GM19455 (cell line): ENCODE results near the gene MYH9.
"Not testable (repeated sequence)": the region's sequence is repeated elsewhere in the genome, so short reads cannot be mapped to it uniquely, and the experiment has no call there.

ENCODE experiments used
- ATAC-seq: cut with Tn5 transposase; IDR thresholded peaks from one replicate; pipeline ENCODE4 v1.9.1; 2021; ENCODE audit not compliant: unreplicated experiment

Gene MYH9

DNA sequence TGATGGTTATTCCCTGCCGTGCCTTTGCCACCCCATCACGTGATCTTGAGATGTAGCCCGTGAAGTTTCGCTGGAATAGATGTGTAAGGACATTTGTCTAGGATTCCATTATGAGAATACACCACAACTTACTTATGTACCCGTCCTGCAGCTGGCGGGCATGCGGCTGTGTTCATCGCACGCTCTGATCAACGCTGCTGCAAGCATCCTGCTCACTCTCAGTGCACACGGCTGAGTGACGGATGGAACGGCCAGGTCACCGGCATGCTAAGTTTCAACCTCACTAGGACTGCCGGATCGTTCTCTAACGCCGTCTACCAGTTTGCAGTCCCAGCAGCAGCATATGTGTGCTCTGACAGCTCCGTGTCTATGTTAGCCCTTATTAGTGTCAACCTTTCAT is 90.2 kb downstream of the MYH9 start:
- no peak for ATAC-seq

DNA sequence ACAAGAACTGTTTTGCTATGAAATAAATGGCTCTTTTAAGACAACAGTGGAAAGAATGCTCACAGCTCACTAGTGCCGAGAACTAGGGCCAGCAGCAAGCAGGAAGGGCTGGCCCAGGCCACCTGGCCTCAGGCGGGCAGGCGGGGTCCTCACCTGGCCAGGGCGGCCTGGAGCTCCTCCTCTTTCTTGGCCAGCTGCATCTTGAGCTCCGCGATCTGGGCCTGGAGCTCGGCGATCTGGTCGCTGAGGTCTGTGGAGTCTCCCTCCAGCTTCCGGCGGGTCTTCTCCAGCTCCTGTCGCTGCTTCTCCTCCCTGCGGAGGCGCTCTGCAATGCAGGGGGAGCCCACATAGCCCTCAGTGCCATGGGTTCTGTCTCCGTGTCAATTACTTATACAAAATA is 91.1 kb downstream of the MYH9 start:
- no peak for ATAC-seq

DNA sequence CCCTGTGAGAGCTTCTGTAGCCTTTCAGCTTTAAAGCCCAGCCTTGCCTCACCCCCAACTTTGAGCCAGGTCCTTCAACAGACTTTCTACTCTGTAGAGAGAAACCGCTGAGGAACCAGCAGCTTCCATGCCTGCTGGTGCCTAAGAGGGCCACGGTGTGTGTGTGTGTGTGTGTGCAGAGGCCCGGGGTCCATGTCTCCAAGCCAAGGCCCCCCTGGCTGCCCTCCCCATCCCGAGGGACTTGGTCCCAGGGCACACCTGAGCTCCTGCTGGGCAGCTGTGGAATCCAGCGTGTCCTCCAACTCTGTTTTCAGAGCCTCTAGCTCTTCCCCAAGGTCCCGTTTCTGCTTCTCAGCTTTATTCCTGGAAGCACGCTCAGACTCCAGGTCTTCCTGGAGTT is 92.5 kb downstream of the MYH9 start:
- no peak for ATAC-seq

DNA sequence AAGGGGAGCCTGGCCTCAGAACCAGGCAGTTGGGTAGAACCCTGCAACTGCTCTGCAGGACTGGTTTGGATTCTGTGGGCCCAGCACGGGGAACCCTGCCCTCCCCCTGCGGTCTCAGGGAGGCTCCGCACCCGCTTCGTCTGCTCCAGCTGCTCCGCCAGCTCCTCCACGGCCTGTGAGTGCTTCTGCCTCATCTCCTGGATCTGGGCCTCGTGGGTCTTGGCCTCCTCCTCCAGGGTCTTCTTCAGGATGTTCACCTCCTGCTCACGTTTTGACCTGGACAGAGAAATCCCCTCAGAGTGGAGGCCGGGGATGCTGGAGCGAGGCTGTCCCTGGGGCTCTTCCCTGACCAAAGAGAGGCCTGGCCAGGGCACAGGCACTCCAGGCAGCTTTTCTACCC is 93.0 kb downstream of the MYH9 start:
- no peak for ATAC-seq

DNA sequence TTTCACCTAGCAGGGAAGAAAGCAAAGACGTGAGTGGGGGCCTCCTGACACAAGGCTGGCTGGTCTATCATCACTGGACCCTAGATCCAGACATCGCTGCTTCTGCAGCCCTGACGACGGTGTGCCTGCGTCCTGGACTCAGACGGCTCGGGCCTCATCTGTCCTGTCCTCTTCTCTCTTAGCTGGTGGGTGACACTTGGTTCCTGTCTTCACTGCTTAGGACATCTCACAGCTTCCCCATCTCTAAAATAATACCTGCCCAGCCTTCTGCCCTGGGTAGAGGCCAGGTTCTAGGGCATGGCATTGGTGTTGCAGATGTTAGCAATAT is 93.5 kb downstream of the MYH9 start:
- ATAC-seq: no peak

DNA sequence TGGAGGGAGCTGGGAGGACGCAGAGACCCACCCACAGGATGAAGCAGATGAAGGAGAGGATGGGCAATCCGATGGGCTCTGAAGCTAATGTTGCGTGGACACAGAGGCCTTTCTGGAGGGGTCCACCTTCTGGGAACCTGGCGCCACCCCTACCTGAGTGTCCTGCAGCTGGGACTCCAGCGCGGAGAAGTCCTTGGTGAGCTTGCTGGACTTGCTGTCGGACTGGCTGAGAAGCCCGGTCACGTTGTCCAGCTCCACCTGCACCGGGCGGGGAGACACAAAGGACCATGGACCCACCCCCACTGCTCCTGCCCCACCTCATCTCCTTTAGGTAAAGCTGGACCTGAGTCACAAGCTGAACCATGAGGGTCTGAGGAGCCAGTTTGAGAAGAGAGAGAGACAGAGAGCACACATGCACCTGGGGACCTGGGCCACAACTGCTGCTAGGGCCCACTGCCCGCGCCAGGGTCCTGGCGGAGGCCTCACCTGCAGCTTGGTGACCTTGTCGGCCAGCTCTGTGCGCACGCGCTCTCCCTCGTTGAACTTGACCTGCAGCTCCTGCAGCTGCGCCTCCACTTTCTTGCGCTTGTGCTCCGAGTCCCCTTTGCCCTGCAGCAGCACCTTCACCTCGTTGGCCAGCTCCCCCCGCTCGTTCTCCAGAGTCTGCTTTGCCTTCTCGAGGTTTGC is 94.0 kb downstream of the MYH9 start:
- no peak for ATAC-seq

DNA sequence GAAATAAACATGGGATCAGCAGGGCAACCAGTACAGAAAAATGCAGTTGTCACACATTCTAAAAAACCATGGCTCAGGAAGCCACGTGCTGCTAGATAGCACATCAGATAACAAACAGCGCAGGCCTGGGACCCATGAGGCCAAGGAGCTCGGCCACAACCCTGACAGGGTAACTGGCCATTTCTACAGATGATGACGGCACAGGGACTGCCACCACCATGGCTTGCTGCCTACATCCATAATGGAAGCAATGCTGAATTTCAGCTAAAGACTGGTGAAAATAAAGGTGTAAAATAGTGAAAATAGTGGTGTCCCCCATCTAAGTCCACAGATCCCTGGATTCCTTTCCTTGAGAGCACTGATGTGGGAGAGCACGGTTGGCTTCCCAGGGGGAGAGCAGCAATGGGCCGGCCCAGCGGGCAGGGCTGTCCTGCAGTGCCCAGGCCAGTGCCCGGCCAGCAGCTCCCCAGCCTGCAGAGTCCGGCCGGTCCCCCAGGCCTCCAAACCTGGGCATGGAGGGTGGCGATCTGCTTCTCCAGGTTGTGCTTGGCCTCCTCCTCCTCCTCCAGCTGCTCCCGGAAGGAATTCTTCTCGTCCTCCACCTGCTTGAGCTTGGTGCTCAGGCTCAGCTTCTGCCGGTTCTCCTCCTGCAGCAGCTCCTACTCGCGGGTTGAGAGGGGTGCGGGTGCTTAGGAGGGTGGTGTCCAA is 94.8 kb downstream of the MYH9 start:
- no peak for ATAC-seq

DNA sequence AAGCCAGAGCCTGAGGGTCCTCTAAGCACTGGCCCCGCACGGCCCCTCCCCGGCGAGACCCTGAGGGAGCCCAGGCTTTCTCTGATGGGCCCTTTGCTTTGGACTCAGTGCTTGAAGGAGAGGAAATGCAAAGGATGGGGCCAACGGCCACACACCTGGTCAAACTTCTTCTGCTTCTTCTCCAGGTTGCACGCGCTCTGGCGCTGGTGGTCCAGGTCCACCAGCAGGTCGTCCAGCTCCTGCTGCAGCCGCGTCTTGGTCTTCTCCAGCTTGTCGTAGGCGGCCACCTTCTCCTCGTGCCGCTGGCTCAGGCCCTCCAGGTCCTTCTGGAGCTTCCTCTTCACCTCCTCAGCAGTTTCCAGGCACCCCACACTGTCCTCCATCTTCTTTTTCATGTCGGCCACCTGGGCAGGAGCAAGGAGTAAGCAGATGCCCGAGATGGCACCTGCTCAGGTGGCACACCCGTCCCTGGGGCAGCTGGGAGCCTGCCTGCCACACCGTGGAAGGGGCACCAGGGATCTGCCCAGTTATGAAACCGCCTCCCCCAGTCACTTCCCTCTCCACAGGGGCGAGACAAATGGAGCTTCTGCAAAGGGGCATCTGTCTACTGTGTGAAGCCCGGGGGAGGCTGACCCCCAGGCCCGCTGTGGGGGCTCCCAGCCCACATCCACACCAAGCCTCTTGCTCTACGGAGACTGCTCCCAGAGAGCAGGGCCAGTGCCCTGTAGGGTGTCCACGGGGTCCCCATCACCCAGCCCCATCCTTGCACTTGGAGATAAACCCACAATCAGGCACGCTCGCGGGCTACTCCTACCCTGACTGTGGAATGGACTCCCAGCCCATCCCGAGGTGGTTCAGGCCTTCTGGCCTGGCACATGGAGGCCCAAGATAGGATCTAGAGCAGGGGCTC is 95.7 kb downstream of the MYH9 start:
- ATAC-seq: no peak

DNA sequence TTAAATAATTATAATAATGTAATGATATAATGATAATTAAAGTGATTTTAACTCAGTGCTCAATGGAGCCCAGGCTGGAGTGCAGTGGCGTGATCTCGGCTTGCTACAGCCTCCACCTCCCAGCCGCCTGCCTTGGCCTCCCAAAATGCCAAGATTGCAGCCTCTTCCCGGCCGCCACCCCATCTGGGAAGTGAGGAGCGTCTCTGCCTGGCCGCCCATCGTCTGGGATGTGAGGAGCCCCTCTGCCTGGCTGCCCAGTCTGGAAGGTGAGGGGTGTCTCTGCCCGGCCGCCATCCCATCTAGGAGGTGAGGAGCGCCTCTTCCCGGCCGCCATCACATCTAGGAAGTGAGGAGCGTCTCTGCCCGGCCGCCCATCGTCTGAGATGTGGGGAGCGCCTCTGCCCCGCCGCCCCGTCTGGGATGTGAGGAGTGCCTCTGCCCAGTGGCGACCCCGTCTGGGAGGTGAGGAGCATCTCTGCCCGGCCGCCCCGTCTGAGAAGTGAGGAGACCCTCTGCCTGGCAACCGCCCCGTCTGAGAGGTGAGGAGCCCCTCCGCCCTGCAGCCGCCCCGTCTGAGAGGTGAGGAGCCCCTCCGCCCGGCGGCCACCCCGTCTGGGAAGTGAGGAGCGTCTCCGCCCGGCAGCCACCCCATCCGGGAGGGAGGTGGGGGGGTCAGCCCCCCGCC is 97.2 kb downstream of the MYH9 start:
- not testable (repeated sequence) for ATAC-seq

DNA sequence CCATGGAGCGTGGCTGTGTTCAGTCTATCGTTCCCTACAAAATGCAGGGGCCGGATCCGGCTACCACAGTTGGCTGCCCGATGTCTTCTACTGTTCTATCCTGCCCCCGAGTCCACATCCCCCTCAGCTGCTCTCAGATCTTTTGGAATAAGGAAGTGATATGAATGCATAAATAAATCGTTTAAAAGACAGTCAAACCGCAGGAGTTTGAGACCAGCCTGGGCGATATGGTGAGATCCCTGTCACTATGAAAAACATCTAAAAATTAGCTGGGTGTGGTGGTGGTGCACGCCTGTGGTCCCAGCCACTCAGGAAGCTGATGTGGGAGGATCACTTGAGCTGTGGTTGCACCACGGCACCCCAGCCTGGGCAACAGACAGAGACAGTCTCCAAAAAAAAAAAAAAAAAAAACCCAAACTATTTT is 97.8 kb downstream of the MYH9 start:
- ATAC-seq: not testable (repeated sequence)

DNA sequence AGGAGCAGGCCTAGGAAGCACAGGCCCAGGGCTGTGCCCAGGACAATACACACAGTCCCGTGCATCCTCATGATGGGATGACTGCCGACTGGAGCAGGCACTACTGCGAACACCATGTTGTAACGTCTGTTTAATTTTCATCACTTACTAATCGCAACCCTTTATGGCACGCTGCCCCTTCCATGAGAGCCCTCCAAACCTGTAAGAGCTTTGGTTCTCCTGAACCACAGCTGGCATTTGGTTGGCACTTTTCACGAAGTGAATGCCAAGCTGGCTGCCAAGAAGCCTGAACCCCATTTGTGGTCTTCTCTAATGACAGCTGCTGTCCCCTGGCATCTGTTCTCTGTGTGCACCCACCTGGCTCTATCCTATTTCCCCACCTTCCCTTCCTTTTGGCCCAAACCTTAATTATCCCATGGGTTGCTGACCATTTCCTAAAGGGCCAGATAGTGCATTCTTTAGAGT is 98.3 kb downstream of the MYH9 start:
- no peak for ATAC-seq

DNA sequence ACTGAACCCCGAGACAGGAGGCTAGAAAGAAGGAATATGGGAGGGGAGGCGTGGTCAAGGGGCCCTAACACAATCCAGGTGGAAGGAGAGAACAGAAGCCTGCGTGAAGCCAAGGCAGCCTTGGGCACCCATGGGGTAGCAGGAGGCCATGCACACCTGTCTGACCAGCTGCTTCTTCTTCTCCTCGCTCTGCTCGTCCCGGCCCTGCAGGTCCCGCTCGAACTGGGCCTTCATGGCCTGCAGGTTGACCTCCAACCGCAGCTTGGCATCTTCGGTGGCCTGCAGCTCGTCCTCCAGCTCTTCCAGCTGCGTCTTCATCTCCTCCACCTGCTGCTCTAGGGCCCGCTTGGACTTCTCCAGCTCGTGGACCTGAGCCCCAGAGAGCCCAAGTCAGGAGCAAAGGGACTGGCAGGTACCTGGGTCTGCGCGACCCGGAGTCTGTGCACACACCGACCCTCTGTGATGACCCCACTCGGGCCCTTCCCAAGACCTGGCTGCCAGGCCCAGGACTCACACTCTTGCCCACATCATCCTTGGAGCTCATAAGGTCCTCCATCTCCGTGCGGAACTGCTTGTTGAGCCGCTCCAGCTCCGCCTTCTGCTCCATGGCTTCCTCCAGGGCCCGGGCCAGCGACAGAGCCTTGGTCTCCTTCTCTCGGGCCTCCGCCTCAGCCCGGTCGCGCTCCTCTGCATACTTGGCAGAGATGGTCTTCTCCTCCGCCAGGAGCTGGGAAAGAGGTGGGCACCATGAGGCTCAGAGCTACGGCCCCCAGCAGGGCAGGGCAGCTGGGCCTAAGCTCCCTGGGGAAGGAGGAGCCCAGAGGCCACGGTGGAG is 99.0 kb downstream of the MYH9 start:
- ATAC-seq: no peak

DNA sequence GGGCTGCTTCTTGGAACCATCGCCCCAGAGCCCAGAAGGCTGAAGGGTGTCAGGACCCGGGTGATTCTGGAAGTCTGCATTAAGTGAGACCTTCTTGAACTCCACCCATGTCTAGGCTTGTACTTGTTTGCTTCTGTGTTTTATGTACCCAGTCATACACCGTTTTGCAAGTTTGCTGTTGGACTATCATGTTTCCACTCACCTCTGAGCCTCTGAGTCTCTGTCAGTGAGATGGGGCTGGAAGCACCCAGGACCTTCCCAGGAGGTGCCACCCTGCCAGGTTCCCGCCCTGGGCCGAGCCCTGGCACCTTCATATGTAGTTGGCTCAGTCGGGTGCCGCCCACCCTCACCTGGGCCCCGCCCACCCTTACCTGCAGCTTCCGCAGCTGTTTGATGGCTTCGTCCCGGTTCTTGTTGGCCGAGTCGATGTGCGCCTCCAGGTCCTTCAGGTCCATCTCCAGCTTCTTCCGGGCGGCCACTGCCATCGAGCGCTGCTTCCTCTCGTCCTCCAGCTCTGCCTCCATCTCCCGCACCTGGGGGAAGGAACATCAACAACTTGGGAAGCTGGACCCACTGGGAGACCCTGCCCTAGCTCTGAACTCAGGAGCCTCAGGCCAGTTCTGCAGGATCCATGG is 99.8 kb downstream of the MYH9 start:
- ATAC-seq: no peak

DNA sequence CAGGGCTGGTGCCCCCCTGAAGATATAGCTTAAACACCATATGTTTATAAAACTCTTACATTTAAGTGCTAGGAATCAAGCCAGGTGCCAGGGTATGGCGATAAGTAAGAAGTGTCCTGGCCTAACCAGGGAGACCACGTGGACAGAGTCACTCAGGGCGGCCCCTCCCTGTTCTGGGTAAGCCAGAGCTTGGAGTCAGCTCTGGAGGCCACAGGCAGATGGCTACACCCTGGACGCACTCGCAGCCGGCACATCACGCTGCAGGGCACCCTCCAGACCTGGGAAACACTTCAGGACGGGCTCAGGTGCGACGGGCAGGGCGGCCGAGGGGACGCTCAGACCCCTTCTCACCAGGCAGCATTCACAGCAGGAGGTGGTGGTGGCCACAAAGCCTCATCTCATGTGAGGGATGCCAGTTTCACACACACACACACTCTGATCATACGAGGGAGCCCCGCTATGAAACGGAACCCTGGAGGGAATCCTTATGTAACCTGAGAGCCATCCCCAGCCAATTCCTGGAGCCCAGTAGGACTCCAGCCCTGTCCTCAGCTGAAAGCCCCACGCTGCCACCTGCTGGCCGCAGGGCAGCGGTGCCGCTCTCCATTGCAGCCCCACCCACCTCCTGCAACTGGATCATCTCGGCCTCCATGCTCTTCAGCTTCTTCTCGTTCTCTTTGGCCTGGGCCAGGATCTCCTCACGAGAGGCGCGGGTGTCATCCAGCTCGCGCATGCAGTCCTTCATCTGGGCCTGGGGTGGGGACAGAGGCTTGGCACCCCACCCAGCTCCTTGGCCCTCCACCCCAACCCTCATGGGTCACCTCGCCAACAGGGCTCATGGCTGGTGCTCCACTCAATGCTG is 101.4 kb downstream of the MYH9 start:
- no peak for ATAC-seq

DNA sequence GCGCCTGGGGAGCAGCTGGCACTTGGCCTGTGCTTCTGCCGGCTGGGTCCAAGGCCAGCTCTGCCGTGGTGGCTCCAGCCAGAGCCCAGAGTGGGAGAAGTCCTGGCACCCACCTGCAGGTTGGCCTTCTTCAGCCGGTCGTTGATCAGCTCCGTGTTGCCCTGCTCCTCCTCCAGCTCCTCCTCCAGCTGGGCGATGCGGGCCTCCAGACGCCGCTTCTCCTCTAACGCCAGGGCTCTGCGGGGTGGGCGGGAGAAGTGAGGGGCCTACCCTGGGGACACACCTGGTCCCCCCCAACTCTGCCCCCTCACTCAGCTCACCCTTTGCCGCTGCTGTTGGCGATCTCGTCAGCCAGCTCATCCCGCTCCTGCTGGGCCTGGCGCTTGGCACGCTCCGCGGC is 102.2 kb downstream of the MYH9 start:
- ATAC-seq: no peak

DNA sequence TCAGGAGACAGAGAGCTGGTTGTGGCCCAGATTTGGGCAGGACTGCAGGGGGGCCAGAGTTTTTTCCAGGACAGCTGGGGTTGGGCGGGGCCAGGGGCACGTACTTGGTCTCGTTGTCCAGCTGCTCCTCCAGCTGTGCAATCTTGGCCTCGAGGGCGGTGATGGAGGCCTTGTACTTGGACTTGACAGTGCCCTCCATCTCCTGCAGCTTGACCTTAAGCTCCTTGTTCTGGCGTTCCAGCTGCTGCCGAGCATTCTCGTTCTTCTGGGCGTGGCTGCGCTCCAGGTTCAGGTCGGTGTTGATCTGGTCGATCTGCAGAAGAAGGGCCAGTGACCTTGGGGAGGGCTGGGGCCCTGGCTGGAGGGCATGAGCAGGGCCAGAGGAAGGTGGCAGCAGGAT is 102.8 kb downstream of the MYH9 start:
- ATAC-seq: no peak

DNA sequence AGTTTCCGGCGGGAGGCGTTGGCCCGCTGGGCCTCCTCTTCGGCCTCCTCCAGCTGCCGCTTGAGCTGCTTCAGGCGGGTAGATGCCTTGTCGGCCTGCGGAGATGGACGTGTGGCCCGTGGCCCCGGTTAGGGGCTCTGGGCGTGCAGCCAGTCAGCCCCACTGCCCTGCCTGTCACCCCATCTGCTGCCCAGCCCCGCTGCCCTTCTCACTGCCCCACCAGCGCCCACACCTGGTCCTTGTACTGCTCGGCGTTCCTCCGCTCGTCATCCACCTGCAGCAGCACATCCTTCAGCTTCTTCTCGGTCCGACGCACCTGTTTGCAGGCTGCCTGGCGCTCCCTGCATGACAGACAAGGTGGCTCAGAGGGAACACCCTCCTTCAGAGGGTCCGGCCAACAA is 103.6 kb downstream of the MYH9 start:
- ATAC-seq: no peak

DNA sequence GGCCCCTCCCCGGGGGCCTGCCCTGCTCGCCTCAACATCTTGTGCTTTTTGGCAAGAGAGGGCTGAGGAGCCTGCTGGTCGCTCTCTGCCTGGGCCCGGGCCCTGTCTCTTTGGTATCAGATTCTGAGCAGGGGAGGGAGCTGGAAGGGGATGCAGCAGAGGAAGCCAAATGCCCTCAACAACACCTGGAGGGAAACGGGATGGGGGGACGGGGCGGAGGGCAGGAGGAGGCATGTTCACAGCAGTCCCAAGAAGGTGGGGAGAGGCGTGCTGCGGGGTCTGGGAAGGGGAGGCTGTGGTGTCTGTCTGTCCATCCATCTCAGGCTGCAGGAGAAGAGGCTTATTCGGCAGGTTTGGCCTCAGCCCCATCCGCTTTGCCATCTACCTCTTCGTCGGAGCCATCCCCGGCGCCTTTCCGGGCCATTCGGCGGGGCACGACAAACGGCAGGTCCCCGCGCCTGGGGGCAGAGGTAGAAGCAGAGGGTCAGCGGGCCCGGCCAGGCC is 105.4 kb downstream of the MYH9 start:
- ATAC-seq: no peak
